Neuron (in vitro differentiated cells): Measurements from ENCODE around the gene ARHGEF25.
A peak's percentile ranks its signal among the peaks of the same experiment; 100 is the strongest.
"Not testable (repeated sequence)": the region's sequence is repeated elsewhere in the genome, so short reads cannot be mapped to it uniquely, and the experiment has no call there.

Experiments
- H2AFZ ChIP-seq: one replicate; pipeline ENCODE4 v1.6.1; 2013; ENCODE audit warnings: low read depth, mild to moderate bottlenecking, inconsistent platforms, low read length, moderate library complexity
- H3K27me3 ChIP-seq: one replicate; pipeline ENCODE4 v1.6.1; 2013; ENCODE audit warnings: low read length; ENCODE audit not compliant: insufficient read depth
- H3K36me3 ChIP-seq: one replicate; pipeline ENCODE4 v1.6.1; 2013; ENCODE audit warnings: low read length; ENCODE audit not compliant: insufficient read depth
- H3K4me1 ChIP-seq: one replicate; pipeline ENCODE4 v1.6.1; 2013; ENCODE audit warnings: low read length; ENCODE audit not compliant: insufficient read depth
- H3K4me3 ChIP-seq: 2 replicates; pipeline ENCODE4 v1.5.1; 2013; ENCODE audit warnings: mild to moderate bottlenecking, low read length, moderate library complexity
- H3K9me3 ChIP-seq: one replicate; pipeline ENCODE4 v1.6.1; 2013; ENCODE audit warnings: low read length

The ARHGEF25 gene

GRCh38 chr12:57611108-57611826 lies at the start of gene ARHGEF25:
TSS of gene ARHGEF25 (plus strand) at chr12:57611435. CDS start at chr12:57611895, 460 bp downstream.
- Histone ChIP-seq H3K27me3 (no peaks in the 10 kb centered on the region), H3K4me3 (peak within 1 kb of the TSS; percentile 59), H3K4me1 (peaks cover 13% of the 10 kb centered on the region), H2AFZ (peak within 1 kb of the TSS; percentile 55), H3K36me3 (peaks cover 61% of the 10 kb centered on the region), H3K9me3 (peaks cover 2% of the 10 kb centered on the region)

GRCh38 chr12:57563358-57563757 lies 47.9 kb upstream of the ARHGEF25 start:
- no peaks in the 10 kb centered on the region for H3K4me1 ChIP-seq
- no peak overlapping the region for H2AFZ ChIP-seq
- no peak overlapping the region for H3K4me3 ChIP-seq
- H3K9me3 ChIP-seq = no peaks in the 10 kb centered on the region
- H3K27me3 ChIP-seq = no peaks in the 10 kb centered on the region
- peaks cover 28% of the 10 kb centered on the region for H3K36me3 ChIP-seq

- H2AFZ ChIP-seq = no peak overlapping the region
- no peaks in the 10 kb centered on the region for H3K9me3 ChIP-seq
- no peak overlapping the region for H3K4me3 ChIP-seq
- no peaks in the 10 kb centered on the region for H3K4me1 ChIP-seq
- no peaks in the 10 kb centered on the region for H3K27me3 ChIP-seq
- H3K36me3 ChIP-seq = peaks cover 36% of the 10 kb centered on the region
Measured at GRCh38 chr12:57564178-57564740, 47.0 kb upstream of the ARHGEF25 start.

- Histone ChIP-seq H3K4me1 (no peaks in the 10 kb centered on the region), H2AFZ (no peak overlapping the region), H3K9me3 (no peaks in the 10 kb centered on the region), H3K36me3 (peaks cover 59% of the 10 kb centered on the region), H3K27me3 (no peaks in the 10 kb centered on the region), H3K4me3 (no peak overlapping the region)
Measured at GRCh38 chr12:57568838-57569237, 42.4 kb upstream of the ARHGEF25 start.

- Histone ChIP-seq H3K4me1 (no peaks in the 10 kb centered on the region), H3K36me3 (peaks cover 52% of the 10 kb centered on the region), H3K27me3 (no peaks in the 10 kb centered on the region), H3K9me3 (no peaks in the 10 kb centered on the region), H2AFZ (no peak overlapping the region), H3K4me3 (no peak overlapping the region)
Measured at GRCh38 chr12:57569858-57570257, 41.4 kb upstream of the ARHGEF25 start.

GRCh38 chr12:57570438-57570837 lies 40.8 kb upstream of the ARHGEF25 start:
- not testable (repeated sequence) for H3K9me3 ChIP-seq, H3K27me3 ChIP-seq, H3K4me3 ChIP-seq, H3K4me1 ChIP-seq, H2AFZ ChIP-seq
- H3K36me3 ChIP-seq = peaks cover 57% of the 10 kb centered on the region

GRCh38 chr12:57571926-57572762 lies 39.1 kb upstream of the ARHGEF25 start:
- Histone ChIP-seq H2AFZ (no peak overlapping the region), H3K36me3 (peaks cover 68% of the 10 kb centered on the region), H3K9me3 (no peaks in the 10 kb centered on the region), H3K27me3 (no peaks in the 10 kb centered on the region), H3K4me3 (no peak overlapping the region), H3K4me1 (no peaks in the 10 kb centered on the region)

GRCh38 chr12:57574795-57575194 lies 36.4 kb upstream of the ARHGEF25 start:
- Histone ChIP-seq H2AFZ (no peak overlapping the region), H3K4me3 (no peak overlapping the region), H3K4me1 (no peaks in the 10 kb centered on the region), H3K36me3 (peaks cover 70% of the 10 kb centered on the region), H3K27me3 (no peaks in the 10 kb centered on the region), H3K9me3 (no peaks in the 10 kb centered on the region)

GRCh38 chr12:57575771-57576612 lies 35.2 kb upstream of the ARHGEF25 start:
- Histone ChIP-seq H3K4me3 (no peak overlapping the region), H3K36me3 (peaks cover 74% of the 10 kb centered on the region), H3K4me1 (no peaks in the 10 kb centered on the region), H3K9me3 (no peaks in the 10 kb centered on the region), H2AFZ (no peak overlapping the region), H3K27me3 (no peaks in the 10 kb centered on the region)

- Histone ChIP-seq H2AFZ (no peak overlapping the region), H3K4me3 (no peak overlapping the region), H3K27me3 (no peaks in the 10 kb centered on the region), H3K36me3 (peaks cover 74% of the 10 kb centered on the region), H3K9me3 (no peaks in the 10 kb centered on the region), H3K4me1 (no peaks in the 10 kb centered on the region)
Measured at GRCh38 chr12:57576613-57577160, 34.5 kb upstream of the ARHGEF25 start.

- Histone ChIP-seq H3K9me3 (no peaks in the 10 kb centered on the region), H2AFZ (no peak overlapping the region), H3K27me3 (no peaks in the 10 kb centered on the region), H3K4me1 (no peaks in the 10 kb centered on the region), H3K36me3 (peaks cover 70% of the 10 kb centered on the region), H3K4me3 (no peak overlapping the region)
Measured at GRCh38 chr12:57577981-57578758, 33.1 kb upstream of the ARHGEF25 start.

- Histone ChIP-seq H2AFZ (no peak overlapping the region), H3K4me3 (no peak overlapping the region), H3K4me1 (no peaks in the 10 kb centered on the region), H3K27me3 (no peaks in the 10 kb centered on the region), H3K36me3 (peaks cover 68% of the 10 kb centered on the region), H3K9me3 (no peaks in the 10 kb centered on the region)
Measured at GRCh38 chr12:57579011-57579410, 32.2 kb upstream of the ARHGEF25 start.
